GM19239 (cell line): Measurements from ENCODE around the gene ZNF679.
"Not testable (repeated sequence)": the region's sequence is repeated elsewhere in the genome, so short reads cannot be mapped to it uniquely, and the experiment has no call there.

Source experiments
- DNase-seq: peaks from one replicate; pipeline ENCODE4 v3.0.0; 2011; ENCODE audit warnings: low spot score; ENCODE audit not compliant: insufficient read length
- FAIRE-seq: peaks from 2 replicates; lab custom pipeline; 2011; peaks lifted over from hg19 to GRCh38; lab: Jason Lieb, UNC

ZNF679 gene

GRCh38 chr7:64228174-64228573 is at the start of gene ZNF679:
ZNF679 (plus strand) TSS chr7:64228474; CDS start chr7:64249118, 20,644 bp downstream.
- not testable (repeated sequence) for DNase-seq

GRCh38 chr7:64180989-64181388 is 47.3 kb upstream of the ZNF679 start:
- no peak for FAIRE-seq

More at GRCh38 chr7:64228174-64228573, at the start of gene ZNF679:
- FAIRE-seq = not testable (repeated sequence)

GRCh38 chr7:64181586-64181985 is 46.7 kb upstream of the ZNF679 start:
- DNase-seq = no peak
- no peak for FAIRE-seq

More at GRCh38 chr7:64180989-64181388, 47.3 kb upstream of the ZNF679 start:
- no peak for DNase-seq

- FAIRE-seq = no peak
- DNase-seq = no peak
These were observed 46.1 kb upstream of the ZNF679 start for GRCh38 chr7:64182036-64182790.

- no peak for DNase-seq
- FAIRE-seq = no peak
These were observed 45.0 kb upstream of the ZNF679 start for GRCh38 chr7:64183126-64183742.

- DNase-seq = no peak
These were observed 44.4 kb upstream of the ZNF679 start for GRCh38 chr7:64183827-64184372.

GRCh38 chr7:64184376-64184775 is 43.9 kb upstream of the ZNF679 start:
- DNase-seq (no peak), FAIRE-seq (no peak)

More at GRCh38 chr7:64183827-64184372, 44.4 kb upstream of the ZNF679 start:
- FAIRE-seq = no peak

- DNase-seq (no peak), FAIRE-seq (no peak)
These were observed 40.9 kb upstream of the ZNF679 start for GRCh38 chr7:64187408-64187807.

- DNase-seq (no peak), FAIRE-seq (no peak)
These were observed 36.0 kb upstream of the ZNF679 start for GRCh38 chr7:64192148-64192704.

- DNase-seq (no peak), FAIRE-seq (no peak)
These were observed 35.5 kb upstream of the ZNF679 start for GRCh38 chr7:64192775-64193174.

- FAIRE-seq (no peak), DNase-seq (no peak)
These were observed 21.4 kb upstream of the ZNF679 start, which contains the start of gene ZNF735 for GRCh38 chr7:64206903-64207302. ZNF735 (plus strand) TSS chr7:64207203; CDS start chr7:64207203, 0 bp downstream.

- DNase-seq, FAIRE-seq: not testable (repeated sequence)
These were observed 8.5 kb upstream of the ZNF679 start for GRCh38 chr7:64219710-64220298.

GRCh38 chr7:64223366-64223765 is 4.9 kb upstream of the ZNF679 start:
- no peak for FAIRE-seq
- no peak for DNase-seq

GRCh38 chr7:64266341-64266919 is 38.2 kb downstream of the ZNF679 start:
- FAIRE-seq = no peak
- DNase-seq = no peak

- no peak for FAIRE-seq
- DNase-seq = no peak
These were observed 49.4 kb downstream of the ZNF679 start for GRCh38 chr7:64277630-64278029.

- no peak for DNase-seq
These were observed 66.6 kb downstream of the ZNF679 start for GRCh38 chr7:64294701-64295420.

GRCh38 chr7:64297418-64297817 is 69.1 kb downstream of the ZNF679 start:
- DNase-seq, FAIRE-seq: not testable (repeated sequence)

More at GRCh38 chr7:64294701-64295420, 66.6 kb downstream of the ZNF679 start:
- FAIRE-seq = no peak

GRCh38 chr7:64300641-64301405 is 72.5 kb downstream of the ZNF679 start:
- no peak for DNase-seq
- FAIRE-seq = no peak
